ENCODE results near the gene RLF.

DNA sequence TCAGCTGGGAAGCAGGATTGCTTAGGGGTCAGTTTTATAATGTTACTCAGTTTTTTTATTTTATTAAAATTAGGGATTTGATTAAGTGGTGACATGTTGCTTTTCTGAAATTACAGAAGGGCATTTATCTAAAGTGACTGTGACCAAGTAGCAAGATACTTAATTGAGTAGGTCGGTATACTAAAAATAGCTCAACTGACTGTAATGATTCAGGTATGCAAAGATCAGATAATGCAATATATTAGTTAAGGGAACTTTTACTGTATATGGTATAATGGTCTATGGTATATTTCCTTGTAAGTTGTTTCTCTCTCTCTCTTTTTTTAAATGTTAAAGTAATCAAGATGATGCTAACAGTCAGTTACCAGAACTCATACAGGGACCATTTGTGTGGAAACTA, 26.2 kb downstream of the RLF start:
- no peak for TF ChIP-seq CTCF (conservative IDR thresholded peaks at IDR 0.05 in 1 of 2, IDR thresholded peaks at IDR 0.05 in 1 of 2; ENCODE audit: extremely low read depth in 1 of 2, insufficient read depth in 1 of 2, low read depth in 1 of 2, low read length in 2 of 2)
- TF ChIP-seq EZH2 (IDR thresholded peaks at IDR 0.05; ENCODE audit: borderline replicate concordance, low read length) = no peak

All from mammary epithelial cell (primary cell).